ENCODE data around the gene SEMA3C. TPM values are rescaled to one million over a fixed set of nuclear protein-coding genes. Genes with fewer than 3 reads are reported as not detected.
A peak's percentile ranks its signal among the peaks of the same experiment; 100 is the strongest.

The SEMA3C gene
- 66.9 TPM for total RNA-seq
- long read RNA-seq, full-length matches to known transcripts: 68 of 94 reads
- long read RNA-seq, partial matches to known transcripts: 6 of 94 reads
- long read RNA-seq, other reads (novel, unspliced or antisense): 20 of 94 reads

DNA sequence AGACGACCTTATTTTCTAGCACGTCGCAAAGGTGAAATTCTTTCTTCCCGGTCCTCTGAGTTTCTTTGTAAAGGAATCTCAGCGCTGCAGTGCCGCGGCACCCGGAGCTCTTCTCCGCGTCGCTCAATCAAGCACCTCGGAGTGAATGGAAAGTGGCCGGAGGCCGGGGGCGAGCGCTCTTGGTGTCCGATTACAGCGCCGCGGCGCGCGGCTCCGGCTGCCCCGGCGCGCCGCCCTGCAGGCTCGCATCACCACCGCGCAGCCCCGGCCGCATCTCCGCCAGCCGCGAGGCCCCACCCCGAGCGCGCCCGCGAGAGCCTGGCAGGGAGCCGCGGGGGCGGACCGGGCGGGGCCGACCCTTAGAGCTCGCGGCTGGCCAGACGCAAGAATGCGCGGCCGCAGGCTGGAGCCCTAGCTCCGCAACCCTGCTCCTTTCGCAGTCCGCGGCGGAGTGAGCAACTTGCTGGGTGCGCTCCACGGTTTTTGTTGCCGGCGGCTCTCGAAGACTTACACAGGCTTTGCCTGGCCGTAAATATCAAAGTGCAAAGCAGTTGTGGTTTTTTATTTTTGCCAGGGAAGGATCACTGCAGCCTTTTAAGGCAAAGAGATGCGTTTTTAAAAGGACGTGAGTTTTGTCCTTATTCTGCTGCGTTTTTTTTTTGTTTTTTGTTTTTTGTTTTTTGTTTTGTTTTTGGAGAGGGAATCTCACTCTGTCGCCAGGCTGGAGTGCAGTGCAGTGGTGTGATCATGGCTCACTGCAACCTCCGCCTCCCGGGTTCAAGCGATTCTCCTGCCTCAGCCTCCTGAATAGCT is at the start of gene SEMA3C:
SEMA3C (minus strand) TSS at position 143 of the 813 bp plus-strand sequence. CDS start 2,270 bp downstream, outside the sequence.
- ATAC-seq (ENCODE audit: poor library complexity): peak; percentile 98
- intact Hi-C loops (cut with DNase I): loop anchor here (10.0 kb wide), 2 partner anchors 214 to 536 kb away; no protein-coding TSS in a partner anchor
- peak; percentile 95 for DNase-seq

DNA sequence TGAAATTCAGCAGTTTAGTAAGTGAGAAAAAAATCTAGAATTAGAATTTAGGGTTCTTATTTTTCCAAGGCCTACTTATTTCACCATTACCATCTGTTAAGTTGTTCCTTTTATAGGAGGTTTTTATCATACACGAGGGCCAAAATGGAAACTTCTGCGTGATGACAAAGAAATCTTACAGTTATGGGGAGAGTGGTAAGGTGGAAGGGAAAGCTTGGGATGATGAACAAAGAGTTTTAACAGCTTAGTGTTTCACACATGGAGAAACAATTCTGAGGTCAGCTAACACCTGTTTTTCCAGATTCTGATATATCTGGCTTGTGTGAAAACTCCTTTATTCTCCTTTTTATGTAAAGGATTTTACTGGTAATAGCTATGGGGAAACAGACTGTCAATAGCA is 49.8 kb upstream of the SEMA3C start:
- ATAC-seq (ENCODE audit: poor library complexity) (no peak), DNase-seq (no peak)
- intact Hi-C loops (cut with DNase I): no loop called here

DNA sequence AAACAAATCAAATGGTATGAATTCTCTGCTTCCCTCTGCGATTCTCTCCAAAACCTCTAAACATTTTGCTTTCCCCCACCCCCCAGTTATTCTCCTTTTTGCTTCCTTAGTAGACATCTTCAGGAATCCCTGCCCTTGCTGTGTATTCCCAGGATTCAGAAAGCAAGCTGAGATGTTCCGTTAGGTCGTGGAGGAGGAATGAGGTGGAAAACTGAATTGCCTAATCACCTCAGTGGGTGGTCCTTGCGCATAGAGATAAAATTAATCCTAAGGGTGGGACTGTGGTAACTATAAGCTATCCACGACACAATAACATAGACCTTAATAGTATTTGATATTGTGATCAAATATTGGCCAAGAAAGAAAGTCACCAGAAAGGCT is 49.1 kb upstream of the SEMA3C start:
- intact Hi-C loops (cut with DNase I): no loop called here
- ATAC-seq (ENCODE audit: poor library complexity): no peak
- no peak for DNase-seq

DNA sequence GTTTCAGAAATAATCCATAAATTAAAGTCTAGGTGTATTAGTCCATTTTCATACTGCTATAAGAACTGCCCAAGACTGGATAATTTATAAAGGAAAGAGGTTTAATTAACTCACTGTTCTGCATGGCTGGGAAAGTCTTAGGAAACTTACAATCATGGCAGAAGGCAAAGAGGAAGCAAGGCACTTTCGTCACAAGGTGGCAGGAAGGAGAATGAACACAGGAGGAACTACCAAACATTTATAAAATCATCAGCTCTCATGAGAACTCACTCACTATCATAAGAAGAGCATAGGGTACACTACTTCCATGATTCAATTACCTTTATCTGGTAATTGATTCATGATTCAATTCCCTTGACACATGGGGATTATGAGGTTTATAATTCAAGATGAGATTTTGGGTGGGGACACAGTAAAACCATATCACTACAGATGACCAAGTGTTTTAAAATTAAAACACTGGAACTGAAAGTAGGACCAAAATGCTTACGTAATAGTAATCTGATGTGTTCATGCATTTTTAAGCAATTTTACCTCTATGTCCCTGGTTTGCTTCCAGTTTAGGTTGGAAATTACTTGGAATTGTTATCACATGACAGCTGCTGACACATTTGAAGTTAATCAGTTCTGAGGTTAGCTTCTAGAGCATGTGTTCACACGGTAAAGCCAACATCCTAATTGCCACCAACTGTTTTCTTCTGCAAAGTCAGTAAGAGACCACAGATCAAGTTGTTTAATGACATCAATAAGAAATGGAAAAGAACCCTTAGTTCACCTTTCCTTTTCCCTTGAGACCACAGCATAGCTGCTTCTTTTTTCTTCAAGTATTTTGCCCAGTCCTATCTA is 48.4 kb upstream of the SEMA3C start:
- DNase-seq: no peak
- intact Hi-C loops (cut with DNase I): no loop called here
- ATAC-seq (ENCODE audit: poor library complexity): no peak

DNA sequence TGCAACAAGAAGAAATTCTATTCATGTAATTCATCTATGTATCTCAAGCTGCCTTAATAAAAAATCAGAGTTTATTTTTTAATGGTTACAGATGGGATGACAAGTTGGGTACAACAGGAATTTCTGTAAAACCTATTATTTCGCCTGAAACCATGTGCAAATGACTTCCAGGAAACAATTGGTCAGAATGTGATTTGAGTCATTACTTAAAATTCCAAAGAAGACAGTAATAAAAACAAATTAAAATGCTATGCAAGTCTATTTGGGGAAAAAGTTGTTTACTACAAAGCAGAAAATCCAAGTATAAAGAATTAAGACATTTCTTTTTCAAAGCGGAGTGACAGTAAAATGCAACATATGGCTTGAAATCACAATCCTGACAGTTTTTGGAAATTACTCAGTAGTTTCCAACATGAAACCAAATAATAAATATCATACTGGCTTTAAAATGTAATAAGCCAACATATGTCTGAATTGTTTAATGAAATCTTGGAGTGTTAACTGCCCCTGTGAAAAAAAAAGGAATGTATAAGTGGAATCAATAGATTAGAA is 41.5 kb upstream of the SEMA3C start:
- DNase-seq: no peak
- intact Hi-C loops (cut with DNase I): no loop called here
- ATAC-seq (ENCODE audit: poor library complexity): no peak

DNA sequence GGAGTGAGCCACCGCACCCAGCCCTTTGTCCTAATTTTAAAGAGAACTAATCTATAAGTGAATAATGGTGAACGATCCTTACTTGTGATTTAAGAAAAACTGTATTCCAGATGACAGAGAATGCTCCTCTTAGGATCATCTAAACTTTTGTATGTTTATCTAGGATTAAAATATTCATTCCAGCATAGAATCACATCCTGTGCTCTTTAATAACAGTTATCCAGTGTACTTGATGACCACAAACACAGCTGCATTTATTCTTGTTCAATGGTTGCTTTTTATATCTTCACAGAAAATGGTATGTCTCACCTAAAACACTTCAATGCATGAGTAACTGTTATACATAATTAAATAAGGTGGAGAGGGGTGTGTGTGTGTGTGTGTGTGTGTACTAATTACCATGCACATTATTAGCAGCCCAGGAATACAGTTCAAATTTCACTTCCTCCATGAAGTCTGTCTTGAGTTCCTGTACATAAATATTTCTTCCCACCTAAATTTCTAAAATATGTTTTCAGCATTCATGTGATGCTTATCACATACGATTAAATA is 38.5 kb upstream of the SEMA3C start:
- no peak for DNase-seq
- intact Hi-C loops (cut with DNase I): no loop called here
- ATAC-seq (ENCODE audit: poor library complexity): no peak

DNA sequence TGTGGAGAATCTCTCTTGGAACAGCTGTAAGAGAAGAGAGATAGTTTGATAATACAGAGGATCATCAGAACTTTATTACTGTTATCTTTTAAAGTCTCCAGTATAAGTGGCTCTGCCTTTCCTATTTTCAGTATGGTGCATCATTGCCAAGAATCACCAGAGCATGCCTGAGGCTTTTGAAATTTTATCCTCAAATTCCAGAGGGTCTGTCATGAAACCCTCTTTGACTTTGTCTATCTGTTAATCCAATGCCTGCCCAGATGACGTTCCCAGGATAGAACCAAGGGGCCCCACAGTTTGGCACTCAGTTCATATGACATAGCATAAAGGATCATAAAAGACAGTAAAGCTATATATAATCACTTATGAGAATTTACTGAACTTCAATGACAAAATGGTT is 35.3 kb upstream of the SEMA3C start:
- DNase-seq: no peak
- ATAC-seq (ENCODE audit: poor library complexity): no peak
- intact Hi-C loops (cut with DNase I): no loop called here

DNA sequence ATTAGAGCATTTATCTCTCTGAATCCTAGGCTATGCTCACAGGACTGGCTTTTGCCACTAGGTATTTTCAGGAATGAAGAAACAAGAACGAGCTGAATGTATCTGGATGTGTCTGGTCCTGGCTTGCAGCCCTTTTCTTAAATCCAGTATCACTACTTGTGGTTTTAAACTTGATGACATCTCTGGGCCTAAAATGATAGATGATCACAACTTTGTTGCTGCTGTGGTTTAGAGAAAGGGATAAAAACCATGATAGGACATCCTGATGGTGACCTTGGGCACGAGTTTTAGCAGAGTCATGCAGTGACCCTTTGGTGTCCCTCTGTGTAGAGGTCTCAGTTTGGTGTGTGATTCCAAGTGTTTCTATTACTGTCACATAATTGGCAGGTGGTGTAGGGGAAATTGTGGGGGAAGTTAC is 31.7 kb upstream of the SEMA3C start:
- intact Hi-C loops (cut with DNase I): no loop called here
- ATAC-seq (ENCODE audit: poor library complexity): peak; percentile 96
- DNase-seq: no peak

DNA sequence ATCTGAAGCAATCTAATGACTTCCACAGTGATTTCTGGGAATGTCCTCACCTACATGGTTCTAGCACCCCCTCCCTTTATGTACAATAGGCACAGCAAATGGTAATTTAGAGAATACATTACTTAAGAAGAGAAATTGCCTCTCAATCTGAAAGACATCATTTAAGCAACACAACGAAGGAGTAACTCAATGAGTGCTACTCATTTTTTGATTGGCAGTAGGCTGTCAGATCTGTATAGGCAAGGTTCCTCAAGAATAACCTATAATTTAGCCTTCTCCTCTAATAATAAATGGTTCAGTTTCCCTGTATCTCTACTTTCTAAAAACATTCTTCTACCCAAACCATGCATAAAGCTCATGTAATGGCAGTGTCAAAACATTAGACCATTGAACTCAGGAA is 30.6 kb upstream of the SEMA3C start:
- intact Hi-C loops (cut with DNase I): no loop called here
- ATAC-seq (ENCODE audit: poor library complexity) (no peak), DNase-seq (no peak)

DNA sequence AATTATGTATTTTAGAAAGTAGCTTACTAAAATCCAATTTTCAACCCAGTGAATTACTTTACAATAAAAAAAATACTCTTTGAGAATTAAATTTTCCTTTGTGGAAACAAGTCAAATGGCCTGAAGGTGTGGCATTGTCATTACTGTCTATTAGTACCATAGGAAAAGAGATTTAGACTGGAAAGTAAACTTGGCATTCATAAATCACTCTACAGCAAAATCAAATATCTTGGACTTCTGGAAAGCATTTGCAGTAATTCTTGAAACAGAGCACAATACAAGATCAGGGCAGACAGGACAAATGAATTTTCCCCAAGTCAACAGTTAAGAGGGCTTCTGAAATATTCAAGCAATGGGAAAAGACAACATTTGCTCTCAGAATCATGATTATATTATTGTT is 28.0 kb upstream of the SEMA3C start:
- intact Hi-C loops (cut with DNase I): no loop called here
- DNase-seq (no peak), ATAC-seq (ENCODE audit: poor library complexity) (no peak)

DNA sequence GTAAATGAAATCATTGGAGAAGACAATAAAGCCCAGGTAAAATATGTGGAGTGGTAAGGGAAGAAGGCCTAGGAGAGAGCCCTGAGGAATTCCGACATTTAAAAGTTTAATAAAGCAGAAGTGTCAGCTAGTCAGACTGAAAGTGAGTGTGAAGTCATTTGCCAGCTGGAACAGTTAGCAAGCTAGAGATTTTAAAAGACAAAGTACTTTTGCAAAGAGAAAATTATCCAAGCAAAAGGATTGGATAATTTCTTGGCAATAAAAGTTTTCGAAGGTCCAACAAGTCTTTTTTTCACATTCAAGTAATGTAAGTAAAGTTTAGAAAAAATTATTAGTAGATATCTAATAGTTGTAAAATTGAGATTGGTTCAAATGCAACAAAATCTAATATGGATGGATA is 27.1 kb upstream of the SEMA3C start:
- intact Hi-C loops (cut with DNase I): no loop called here
- DNase-seq: no peak

DNA sequence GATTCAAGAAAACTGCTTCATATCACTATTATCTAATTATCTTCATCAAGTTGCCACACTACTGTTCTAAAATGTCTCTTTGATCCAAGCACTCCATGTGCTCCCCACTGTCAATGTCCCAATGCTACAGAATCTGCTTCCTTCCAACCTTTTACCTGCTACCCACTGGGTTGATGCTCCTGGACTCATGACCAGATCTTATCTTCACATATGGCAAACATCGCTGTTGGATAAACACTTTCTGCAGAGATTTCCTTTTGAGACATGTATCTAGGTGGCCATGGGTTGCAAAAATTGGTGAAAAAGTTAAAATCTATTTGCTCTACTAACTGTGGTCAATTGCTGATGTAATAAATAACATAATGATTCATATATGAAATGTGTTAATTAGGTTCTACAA is 24.5 kb upstream of the SEMA3C start:
- DNase-seq (no peak), ATAC-seq (ENCODE audit: poor library complexity) (no peak)
- intact Hi-C loops (cut with DNase I): no loop called here

More for the DNA sequence above, 27.1 kb upstream of the SEMA3C start:
- no peak for ATAC-seq (ENCODE audit: poor library complexity)

DNA sequence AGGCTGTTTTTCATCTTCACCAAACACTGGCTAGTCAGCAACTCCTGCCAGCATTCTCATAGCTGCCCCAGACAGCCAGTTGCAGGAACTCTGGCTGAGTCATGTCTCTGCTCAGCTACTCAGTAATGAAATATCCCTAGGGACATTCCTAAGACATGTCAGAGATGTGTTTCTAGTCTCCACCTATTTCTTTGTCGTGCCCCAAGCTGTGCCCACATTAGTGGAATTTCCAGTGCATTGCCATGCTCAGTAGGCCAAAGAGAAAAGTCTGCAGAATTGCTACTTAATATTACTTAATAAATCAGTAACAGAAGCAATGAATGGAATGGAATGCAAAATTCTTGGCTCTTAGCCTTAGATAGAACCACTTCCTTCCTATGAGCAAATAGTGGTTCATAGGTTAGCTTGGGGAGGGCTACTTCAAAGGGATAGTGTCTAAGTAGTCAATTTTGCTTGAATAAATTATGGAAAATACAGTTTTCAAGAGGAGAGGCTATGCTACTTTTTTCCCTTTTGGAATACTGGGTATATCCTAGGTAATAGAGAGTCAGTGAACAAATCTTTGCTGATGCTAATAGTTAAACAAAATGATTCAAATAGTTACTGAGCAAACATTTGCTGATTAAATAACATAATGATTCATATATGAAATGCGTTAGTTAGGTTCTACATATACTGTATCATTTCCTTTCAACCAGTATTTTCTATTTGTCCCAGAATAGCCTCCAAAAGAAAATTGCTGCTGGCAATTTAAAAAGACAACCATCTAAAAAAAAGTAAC is 23.6 kb upstream of the SEMA3C start:
- peak; percentile 66 for DNase-seq
- intact Hi-C loops (cut with DNase I): no loop called here
- ATAC-seq (ENCODE audit: poor library complexity): peak; percentile 94

DNA sequence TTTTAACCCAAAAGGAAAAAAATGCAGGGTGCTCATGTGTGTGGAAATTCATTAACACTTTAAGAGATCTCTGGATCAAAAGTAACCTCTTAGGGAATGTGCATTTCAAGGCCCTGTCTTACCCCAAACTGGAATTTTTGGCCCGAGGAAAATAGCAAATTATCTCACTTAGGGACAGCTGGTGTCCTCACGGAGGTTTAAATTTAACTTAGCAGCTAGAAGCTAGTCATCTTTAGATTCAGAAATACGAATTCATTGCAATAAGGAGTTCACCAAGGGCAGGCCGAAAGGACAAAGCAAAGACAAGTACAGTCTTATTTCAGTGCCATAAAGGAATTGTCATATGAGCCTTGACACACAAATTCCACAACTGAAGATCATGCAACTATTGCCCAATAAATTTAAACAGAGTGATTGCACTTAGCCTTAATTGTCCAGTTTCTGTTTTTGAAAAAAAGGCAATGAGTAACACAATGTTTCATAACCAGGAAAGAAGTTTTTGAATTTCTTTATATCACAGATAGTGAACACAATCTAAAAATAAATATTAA is 22.4 kb upstream of the SEMA3C start:
- ATAC-seq (ENCODE audit: poor library complexity) (peak; percentile 79), DNase-seq (no peak)
- intact Hi-C loops (cut with DNase I): no loop called here

DNA sequence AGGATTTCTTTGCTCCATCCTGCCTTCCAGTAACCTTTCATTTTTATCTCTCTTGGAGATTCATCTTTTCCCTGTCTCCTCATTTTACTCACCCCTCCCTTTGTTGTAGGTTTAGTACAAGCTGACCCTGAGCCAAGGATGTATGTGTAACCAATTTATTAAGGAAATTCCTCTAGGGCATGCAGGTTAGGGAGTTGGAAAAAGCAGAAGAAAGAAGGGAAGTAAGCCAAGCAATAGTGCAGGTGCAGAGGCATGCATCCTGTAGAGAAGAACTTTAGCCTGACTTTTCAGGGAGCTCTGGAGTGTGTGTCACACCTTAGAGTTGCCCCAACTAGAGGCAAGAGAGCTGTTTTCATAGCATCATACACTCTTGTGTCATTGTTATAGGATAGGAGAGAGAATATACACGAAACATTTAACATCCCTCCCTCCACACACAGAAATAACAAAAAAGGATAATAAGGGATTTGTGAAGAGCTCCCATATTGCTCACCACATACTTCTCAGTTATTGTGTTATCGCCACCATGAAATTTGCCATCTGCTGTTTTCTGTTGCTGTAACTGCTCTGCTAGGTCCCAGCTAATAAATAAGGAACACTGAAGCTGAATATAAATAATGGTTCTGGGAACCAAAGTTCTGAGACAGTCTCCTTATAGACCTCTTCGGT is 21.8 kb upstream of the SEMA3C start:
- intact Hi-C loops (cut with DNase I): no loop called here
- no peak for DNase-seq
- no peak for ATAC-seq (ENCODE audit: poor library complexity)

DNA sequence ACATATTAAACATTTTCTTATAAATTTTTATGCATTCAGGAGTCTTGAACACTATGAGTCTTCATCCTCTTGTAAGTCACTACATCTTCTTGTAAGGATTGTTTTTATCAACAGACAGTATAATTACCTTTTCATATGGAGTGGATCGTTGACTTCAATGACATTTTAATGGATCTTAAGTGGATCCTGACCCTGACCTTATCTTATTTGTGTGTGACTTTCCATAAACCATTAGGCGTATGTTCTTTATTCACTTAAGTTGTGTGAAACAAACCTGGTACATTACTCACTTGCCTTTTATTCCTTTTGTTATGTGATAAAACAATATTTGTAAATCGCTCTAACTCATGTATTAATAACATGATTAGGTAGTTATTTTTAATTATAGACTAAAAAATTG is 18.5 kb upstream of the SEMA3C start:
- no peak for ATAC-seq (ENCODE audit: poor library complexity)
- intact Hi-C loops (cut with DNase I): no loop called here
- DNase-seq: no peak

DNA sequence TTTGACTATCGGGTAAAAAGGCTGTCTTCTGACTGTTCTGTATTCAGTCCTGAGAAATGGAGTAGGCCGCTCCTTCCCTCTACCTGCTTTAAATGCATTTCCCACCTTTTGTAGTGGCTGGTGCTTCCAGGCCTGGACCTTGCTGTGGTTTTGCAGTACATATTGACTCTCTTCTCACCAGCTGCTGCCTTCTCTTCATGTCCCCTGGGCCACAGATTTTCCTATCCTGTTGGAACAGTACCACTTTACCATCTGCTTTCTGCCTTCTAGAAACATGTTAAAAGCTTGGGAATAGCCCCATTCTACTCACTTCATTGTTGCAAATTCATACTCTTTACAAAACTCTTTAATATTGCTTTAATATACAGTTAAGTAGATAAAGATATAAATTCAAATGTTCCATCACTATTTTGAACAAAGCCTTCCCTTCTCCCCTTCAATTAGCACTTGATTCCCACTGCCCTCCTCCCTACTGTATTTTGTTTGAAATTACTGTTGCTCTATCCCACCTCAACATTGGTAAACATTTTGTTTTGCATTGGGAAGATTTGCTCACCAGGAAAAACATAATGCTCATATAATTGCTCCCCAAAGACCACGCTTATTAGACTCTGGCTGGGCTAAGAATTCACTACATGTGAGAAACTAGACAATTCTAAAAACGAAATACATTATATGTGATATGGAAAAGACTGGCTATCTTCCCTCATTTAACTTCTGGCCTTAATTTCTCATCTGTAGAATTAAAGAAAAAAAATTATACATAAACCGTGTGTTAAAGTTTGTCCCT is 17.3 kb upstream of the SEMA3C start:
- ATAC-seq (ENCODE audit: poor library complexity) (no peak), DNase-seq (no peak)
- intact Hi-C loops (cut with DNase I): no loop called here
